ENCODE measurements around the gene COA3.

The COA3 gene

DNA sequence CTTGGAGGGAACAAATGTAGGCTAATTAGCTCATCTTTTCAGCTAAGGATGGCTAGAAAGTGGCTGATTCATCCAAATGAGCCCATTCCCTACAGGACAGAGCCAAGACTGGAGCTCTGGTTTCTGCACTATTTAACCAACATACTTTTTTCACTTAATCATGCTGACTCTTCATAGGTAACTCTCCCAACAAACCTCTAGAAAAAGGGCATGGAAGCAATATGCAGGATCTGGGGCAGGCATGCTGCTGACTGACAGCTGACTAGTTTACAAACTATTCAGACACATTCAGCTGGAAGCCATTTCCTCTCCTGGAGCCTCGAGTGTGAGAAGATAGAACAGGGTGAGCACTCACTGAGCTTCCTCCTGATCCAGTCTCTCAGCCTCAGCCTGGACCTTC is 19.4 kb upstream of the COA3 start:
- DNase-seq: no peak

DNA sequence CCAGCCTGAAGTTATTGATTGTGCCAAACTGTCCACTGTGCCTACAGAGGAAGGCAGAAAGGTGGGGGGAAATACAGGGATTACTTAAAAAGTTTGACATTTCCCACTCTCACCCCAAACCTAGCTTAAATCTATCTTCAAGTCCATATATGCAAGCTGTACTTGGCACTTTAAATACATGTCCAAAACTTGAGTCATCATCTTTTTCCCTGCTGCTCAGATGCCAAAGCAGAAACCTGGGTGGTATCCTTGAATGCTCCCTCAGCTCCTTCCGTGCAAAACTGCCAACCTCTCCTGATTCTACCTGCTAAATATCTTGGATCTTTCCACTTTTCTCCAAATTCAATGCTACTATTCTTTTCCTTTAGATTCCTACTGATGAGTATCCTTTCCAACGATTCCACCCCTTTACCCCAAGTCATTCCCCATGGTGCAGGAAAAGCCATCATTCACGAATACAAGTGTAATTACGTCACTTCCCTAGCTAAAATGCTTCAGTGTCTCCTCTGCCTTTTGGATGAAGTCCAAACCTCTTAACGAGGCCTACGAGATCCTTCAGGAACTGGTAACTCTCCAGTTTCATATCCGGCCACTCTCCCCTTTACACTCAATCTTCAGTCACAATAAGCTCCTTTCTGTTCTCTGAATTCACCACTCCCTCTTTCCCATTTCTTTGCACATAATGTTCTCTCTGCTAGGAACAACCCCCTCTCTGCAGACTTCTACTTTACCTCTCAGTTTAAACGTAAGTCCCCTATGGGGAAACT is 16.3 kb upstream of the COA3 start:
- no peak for DNase-seq

GRCh38 chr17:42809250-42809649 is 10.7 kb upstream of the COA3 start:
- DNase-seq: no peak

DNA sequence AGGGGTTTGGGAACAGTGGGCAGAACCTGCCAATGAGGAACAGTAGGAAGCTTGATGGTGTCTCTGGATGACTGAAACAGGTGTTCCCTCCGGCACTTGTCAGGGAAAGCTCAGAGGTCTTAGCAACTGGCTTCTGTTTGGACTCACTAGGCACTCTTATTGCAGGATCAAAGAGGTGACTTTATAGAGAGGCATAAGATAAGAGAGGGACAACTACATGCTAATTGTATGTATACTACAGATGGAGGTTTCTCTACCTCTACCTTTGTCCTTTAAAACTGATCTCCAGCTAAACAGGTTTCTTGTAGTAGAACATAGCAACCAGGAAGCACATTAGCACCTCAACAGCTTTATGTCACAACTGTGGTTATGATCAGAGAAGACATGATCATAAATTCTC is 7.7 kb upstream of the COA3 start:
- DNase-seq: no peak

DNA sequence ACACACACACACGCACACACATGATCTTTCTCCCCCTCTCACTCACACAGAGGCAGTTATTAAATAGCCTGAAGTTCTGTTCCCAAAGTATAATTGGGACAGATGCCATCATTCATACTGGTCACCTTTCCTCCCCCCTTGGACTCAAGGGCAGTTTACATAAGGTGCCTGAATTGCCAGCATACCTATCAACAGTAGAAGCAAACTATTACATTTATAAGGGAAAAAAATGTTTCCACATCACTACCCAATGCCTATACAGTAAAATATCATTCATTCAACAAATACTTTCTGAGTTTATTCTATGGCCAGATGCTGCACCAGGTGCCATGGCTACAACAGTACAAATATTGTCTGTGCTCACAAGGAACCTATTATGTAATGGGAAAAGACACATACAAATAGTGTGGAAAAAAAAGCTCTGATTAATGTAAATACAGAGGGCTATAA is 6.4 kb upstream of the COA3 start:
- no peak for DNase-seq

GRCh38 chr17:42803074-42803883 is 4.8 kb upstream of the COA3 start:
- DNase-seq: no peak

DNA sequence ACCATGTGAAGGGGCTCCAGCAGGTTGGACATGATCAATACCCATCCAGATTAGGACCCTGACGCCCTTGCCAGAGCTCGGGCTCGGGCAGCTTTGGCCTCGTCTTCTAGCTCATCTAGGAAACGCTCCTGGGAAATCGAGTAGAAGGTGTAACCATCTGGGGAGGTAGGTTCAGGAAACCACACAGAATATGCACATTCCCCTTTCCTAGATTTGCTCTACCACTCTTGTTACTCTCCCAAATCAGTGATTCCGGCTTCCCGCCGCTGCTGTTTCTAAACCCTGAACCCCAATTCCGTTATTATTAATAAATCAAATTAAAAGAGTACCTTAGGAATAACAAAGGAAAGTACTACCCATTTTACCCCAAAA is 507 bp downstream of the COA3 start:
- no peak for DNase-seq

DNA sequence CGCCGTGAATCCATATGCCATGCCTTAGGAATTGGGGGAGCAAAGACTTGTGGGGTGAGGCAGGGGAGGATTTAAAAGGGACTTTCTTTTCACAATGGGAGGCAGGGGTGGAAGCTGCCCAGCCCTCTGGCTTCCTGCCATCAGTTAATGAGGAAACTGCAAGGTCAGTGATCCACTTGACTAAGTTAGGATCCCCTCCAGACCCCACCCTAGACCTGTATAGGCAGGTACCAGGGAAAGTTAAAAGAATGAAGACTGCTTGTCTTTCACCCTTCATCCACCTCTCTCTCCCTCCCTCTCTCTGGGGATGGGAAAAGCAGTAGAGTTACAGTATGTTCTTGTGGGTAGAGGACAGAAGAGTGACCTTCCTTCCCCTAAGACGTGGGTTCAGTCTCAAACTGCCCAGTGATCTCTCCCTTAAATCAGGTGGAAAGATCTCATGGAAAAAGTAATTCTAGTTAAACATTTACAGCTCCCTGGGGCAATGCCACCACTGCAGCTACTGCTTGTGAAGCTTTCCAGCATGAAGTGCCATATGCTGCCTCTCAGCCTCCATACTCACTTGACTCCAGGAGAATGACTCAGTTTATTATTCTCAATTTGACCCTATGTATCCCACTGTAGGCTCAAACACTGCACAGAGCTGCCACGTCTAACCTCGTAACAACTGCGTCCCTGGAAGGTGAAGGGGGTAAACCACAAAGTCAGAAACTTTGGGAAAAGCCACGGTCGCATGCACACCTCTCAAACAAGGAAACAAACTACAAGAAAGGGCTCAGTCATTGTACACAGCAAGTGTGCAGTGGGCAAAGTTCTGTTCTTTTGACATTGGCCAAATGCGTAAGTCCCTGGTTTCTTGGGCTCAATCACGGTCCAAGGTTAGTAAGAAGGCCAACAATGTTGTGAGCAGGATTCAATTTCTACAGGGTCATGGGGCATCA is 1.2 kb downstream of the COA3 start:
- DNase-seq: no peak

- DNase-seq: no peak
These were observed 2.3 kb downstream of the COA3 start for GRCh38 chr17:42796066-42796758.

GRCh38 chr17:42795465-42795864 is 3.0 kb downstream of the COA3 start:
- DNase-seq: no peak

GRCh38 chr17:42795061-42795460 is 3.4 kb downstream of the COA3 start:
- DNase-seq: no peak

DNA sequence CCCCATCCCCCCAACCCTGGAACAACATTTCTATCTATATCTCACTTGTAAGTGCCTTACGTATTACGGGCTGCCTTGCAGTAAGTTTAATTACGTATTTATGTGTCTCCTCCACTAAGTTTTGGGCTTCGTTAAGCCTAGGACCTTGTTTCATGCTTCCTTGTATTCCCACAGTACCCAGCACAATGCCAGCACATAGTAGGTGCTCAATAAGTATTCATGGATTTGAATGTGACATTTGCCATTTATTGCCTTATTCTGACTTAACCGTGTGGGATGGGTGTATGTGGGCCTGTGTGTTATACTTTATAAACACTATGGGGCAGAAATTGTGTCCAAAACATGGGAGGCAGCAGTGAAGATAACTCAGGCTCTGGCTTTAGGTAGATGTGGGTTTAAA is 6.0 kb downstream of the COA3 start:
- DNase-seq: no peak

DNA sequence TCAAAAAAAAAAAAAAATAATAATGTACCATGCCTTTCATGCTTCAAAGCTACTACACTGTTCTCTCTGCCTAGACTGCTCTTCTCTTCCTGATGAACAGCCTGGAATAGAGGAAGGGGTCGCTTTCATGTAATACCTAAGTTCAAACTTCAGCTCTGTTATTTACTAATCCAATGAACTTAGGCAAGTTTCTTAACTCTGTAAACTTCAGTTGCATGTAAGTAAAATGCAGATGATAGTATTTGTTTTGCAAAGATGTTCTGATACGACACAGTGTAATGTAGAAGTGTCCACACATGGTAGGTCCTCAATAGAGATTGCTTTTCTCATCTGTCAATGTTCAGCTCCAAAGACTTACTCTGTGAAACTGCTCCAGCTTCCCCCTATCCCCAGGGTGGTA is 6.6 kb downstream of the COA3 start:
- no peak for DNase-seq

DNA sequence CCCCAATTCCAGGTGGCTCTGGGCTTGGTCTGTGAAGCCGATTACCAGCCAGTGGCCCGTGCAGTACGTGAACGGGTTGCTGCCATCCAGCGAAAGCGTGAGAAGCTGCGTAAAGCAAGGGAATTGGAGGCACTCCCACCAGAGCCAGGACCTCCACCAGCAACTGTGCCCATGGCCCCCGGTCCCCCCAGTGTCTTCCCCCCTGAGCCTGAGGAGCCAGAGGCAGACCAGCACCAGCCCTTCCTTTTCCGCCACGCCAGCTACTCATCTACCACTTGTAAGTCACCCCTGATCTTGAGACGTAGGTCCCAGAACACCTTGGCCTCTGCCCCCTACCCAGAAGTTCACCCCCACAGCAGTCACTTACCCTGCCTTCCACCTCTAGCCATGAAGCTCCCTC is 11.2 kb downstream of the COA3 start:
- DNase-seq: no peak

GRCh38 chr17:42784811-42785592 is 13.5 kb downstream of the COA3 start:
- peak in 1 of 6 experiments; percentile 10 for DNase-seq

DNA sequence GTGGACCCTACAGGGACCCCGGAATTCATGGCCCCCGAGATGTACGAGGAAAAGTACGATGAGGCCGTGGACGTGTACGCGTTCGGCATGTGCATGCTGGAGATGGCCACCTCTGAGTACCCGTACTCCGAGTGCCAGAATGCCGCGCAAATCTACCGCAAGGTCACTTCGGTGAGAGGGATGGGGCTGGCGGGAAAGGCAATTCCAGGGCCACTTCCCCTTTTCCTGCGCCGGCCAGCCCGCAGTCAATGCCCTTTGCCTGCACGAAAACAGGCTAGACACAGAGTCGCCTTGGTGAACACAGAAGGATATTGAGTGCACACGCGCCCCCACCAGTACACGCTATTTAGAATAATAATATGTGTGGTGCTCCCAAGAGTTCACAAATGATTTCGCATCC is 14.1 kb downstream of the COA3 start:
- no peak for DNase-seq

DNA sequence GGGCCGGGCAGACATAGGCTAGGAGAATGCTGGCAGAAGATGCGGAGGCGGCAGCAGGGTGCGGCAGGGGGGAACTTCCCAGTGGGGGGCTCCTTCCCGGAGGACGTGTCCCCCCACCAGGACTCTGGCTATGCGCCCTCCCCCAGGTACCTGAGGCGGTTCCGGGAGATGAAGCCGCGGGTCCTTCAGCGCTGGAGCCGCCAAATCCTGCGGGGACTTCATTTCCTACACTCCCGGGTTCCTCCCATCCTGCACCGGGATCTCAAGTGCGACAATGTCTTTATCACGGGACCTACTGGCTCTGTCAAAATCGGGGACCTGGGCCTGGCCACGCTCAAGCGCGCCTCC is 14.7 kb downstream of the COA3 start:
- no peak for DNase-seq

- DNase-seq: no peak
These were observed 15.3 kb downstream of the COA3 start for GRCh38 chr17:42783062-42783790.

DNA sequence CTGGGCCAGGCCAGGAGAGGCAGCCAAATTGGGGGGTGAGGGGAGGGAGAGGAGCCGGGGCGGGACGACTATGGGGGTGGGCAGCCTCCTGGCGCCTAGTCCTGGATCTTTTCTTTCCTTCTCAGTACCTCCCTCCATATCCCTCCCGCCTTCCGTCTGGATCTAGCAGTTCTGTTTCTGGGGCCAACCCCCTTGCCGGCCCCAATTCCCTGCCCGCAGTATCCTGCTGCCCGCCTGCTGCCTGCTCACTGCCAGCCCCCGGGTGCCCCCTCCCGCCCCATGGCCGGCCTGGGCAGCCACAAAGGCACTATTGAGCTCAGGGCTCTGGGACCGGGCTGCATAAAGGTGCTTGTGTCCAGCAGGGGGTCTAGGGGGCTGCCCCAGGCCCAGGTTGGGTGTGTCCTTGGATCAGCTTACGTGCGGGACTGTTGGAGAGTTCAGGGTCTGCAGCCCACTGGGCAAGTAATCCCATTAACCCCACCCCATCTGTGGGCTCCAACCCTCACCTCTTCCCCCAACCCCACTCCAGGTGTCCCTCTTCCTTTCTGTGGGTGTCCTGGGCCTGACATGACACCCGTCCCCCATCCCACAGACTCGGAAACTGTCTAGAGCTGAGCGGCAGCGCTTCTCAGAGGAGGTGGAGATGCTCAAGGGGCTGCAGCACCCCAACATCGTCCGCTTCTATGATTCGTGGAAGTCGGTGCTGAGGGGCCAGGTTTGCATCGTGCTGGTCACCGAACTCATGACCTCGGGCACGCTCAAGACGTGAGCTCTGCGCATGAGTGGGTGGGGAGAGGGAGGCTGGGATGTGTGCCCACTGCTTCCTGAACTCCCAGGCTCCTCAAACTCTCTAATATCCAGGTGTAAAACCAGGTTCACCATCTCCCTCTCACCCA is 16.1 kb downstream of the COA3 start:
- no peak for DNase-seq

DNA sequence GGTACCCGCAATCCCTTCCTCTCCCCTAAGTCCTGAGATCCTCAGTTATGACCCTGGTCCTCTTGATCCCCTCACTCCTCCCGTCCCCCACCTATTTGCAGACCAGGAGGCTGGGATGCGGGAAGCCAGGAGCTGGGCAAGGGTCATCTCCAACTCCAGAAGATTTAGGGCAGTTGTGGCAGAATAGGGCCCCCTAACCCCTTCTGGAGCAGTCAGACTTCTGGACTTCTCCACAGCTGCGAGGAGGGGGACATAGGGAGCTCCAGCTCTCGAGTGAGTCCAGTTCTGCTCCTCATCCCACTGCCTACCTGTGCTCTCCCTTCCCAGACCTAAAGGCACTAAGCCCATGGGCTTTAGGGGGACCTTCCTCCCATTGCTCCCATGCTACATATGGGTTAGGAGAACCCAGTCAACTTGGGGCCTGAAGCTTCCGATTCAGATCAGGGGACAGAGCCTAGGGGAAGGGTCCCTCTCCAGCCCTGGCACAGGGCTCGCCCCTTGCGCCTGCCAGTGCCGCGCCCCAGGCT is 16.8 kb downstream of the COA3 start:
- DNase-seq: no peak

All from stimulated activated naive CD4-positive, alpha-beta T cell (primary cell).